ENCODE results near the gene OTUB1. TPM values are rescaled to one million over a fixed set of nuclear protein-coding genes. Genes with fewer than 3 reads are reported as not detected.

The OTUB1 gene, protein sequence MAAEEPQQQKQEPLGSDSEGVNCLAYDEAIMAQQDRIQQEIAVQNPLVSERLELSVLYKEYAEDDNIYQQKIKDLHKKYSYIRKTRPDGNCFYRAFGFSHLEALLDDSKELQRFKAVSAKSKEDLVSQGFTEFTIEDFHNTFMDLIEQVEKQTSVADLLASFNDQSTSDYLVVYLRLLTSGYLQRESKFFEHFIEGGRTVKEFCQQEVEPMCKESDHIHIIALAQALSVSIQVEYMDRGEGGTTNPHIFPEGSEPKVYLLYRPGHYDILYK
- 36.4 and 38.0 TPM in 2 replicates for total RNA-seq

DNA sequence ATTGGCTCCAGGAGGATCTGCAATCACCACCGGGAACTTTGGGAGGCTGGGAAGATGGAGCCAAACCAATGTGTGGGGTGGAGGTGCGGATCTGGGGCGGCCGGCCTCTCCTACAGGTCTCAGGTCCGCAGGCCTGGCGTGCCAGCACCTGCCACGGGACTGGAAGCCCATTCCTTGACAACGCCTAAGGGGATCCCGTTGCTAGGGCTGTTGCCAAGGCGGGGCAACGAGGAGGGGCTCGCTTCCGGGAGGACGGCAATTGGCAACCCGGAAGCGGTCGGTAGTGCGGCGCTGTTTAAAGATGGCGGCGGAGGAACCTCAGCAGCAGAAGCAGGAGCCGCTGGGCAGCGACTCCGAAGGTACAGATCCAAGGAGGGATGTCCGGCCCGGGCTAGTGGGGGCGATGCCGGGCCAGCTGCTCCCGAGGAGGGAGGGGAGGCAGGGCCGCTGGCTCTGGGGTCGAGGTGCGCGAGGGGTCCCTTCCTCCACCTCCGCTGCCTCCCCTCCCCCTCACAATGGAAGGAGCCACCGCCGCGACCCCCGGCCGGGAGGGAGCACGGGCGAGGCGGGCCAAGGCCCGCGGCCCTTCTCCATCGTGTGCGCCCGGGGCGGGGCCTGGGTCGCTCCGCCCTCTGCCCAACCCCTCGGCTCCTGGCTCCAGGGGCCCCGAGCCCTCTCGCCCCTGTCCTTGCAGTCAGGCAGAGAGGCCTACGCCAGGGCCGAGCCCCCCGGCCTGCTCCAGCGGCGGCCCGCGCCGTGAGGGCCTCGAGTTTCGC is at the start of gene OTUB1:
OTUB1 (plus strand) TSS at position 283 of the 776 bp plus-strand sequence; CDS start at position 302, 19 bp downstream.
- H3K4me3 ChIP-seq (ENCODE audit: low read depth, low read length) = peak within 1 kb of the TSS; percentile 94
- DNase-seq (ENCODE audit: low read depth) = peak; percentile 90
- TF ChIP-seq, protein P1, sequence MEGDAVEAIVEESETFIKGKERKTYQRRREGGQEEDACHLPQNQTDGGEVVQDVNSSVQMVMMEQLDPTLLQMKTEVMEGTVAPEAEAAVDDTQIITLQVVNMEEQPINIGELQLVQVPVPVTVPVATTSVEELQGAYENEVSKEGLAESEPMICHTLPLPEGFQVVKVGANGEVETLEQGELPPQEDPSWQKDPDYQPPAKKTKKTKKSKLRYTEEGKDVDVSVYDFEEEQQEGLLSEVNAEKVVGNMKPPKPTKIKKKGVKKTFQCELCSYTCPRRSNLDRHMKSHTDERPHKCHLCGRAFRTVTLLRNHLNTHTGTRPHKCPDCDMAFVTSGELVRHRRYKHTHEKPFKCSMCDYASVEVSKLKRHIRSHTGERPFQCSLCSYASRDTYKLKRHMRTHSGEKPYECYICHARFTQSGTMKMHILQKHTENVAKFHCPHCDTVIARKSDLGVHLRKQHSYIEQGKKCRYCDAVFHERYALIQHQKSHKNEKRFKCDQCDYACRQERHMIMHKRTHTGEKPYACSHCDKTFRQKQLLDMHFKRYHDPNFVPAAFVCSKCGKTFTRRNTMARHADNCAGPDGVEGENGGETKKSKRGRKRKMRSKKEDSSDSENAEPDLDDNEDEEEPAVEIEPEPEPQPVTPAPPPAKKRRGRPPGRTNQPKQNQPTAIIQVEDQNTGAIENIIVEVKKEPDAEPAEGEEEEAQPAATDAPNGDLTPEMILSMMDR (IDR thresholded peaks at IDR 0.05; ENCODE audit: insufficient read depth, low read depth, low read length) = no peak

DNA sequence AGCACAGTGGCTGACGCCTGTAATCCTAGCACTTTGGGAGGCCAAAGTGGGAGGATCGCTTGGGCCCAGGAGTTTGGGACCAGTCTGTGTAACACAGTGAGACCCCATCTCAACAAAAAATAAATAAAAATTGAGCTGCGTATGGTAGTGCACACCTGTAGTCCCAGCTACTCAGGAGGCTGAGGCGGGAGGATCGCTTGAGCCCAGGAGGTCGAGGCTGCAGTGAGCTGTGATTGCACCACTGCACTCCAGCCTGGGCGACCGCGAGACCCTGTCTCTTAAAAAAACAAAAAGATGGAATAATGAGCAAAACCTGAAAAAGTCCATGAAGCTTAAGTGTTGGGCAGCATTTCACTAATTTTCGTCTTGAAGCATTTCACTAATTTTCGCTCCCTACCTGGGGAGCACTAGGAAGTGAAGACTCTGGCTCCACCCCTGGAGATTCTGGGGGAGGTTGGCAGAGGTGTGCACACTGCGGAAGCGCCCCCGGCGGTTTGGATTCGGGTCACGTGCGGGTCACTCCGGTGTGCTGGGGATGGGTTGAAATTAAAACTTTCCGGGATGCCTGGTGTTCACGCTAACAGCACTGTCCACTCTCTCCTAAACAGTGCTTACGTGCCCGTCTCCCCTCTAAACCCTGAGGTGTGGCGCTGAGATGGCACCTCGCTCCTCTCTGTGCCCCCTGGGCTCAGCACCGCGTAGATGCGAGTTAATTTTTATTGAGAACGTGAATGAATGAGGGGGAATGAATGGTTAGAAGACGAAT is 48.3 kb upstream of the OTUB1 start:
- peak overlapping the region; percentile 92 for H3K4me3 ChIP-seq (ENCODE audit: low read depth, low read length)
- no peak for DNase-seq (ENCODE audit: low read depth)
- TF ChIP-seq, protein P1 (IDR thresholded peaks at IDR 0.05; ENCODE audit: insufficient read depth, low read depth, low read length) = no peak

DNA sequence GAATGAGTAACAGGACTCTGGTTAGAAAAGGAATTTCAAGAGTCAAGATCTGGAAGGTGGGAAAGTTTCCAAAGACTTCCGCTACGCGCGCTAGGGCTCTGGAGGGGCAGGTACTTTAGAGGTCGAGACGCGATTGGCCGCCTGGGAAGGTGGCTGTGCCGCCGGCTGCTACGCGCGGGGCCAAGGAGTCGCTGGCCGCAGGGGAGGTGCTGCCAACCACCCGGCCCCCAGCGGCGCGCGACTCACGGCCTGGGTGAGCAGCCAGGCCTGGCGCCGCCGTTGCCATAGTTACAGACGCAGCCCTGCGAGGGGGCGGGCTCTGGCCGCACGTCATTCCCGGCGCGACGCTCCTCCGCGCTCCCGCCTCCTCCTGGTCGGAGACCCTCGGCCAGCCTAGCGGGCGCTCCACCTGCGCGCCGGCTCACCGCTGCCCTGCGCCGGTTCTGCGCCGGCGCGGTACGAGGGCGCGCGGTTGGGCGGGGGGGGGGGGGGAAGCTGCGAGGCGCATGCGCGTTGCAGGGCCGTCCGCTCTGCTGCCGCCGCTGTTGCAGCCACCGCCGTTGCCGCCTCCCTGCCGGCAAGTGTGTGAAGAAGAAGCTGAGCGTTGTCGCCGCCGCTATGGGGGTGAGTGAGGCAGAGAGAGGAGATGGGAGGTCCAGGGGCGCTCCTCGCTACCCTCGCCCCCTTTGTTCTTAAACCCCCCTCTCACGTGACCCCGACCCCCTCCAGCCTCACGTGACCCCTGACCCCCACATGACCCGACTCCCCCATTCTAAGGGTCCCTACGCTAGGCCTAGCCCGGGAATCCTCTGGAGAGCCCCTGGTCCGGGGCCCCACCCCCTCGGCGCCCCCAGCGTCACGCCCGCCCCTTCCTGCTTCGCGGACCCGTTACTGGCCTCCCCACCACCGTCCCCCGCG is 47.5 kb upstream of the OTUB1 start, which contains the start of gene NAA40:
NAA40 (plus strand) TSS at position 524 of the 918 bp plus-strand sequence; CDS start at position 619, 95 bp downstream.
- TF ChIP-seq, protein P1 (IDR thresholded peaks at IDR 0.05; ENCODE audit: insufficient read depth, low read depth, low read length) = peak; percentile 1
- peak within 1 kb of the TSS; percentile 92 for H3K4me3 ChIP-seq (ENCODE audit: low read depth, low read length)
- DNase-seq (ENCODE audit: low read depth) = peak; percentile 91

DNA sequence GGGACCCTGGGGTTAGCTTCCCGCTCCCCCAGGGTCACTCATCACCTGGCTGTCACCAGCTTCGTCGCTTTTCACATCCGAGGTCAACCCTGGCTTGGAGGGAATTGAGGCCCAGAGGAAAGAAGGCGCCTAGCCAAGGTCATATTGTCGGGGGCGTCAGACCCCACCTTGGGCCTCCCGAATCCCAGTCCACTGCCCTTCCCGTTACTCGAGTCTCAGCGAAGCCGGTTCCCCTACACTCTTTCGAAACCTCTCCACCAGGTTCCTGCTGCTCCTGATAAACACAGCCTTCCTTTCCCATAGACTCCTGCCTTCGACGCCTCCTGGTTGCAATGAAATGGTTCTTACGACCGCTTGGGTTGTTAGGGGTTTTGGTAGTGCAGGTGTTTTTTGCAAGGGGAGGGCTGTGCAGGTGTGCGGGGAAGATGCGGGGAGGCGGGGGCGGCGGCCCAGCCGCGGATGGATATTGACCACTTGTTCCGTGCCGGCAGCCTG is 46.8 kb upstream of the OTUB1 start:
- DNase-seq (ENCODE audit: low read depth) = peak; percentile 44
- TF ChIP-seq, protein P1 (IDR thresholded peaks at IDR 0.05; ENCODE audit: insufficient read depth, low read depth, low read length) = no peak

DNA sequence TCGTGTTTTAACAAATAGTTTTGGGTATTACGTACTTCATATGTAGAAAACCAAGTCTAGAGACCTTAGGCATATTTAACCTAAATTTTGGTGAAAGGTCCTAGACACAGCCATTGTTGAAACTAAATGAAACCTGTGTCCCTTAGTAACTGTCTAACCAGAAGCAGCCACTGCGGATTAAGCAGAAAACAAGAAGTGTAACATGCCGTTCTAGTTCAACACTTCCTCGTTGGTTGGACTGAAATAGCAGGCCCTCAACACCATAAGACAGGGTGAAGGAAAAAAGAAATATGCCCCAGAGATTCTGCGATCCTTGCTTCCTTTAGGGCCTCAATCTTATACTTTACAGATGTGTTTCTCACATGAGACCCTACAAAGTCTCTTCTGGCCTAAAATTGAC is 45.5 kb upstream of the OTUB1 start:
- no peak for DNase-seq (ENCODE audit: low read depth)
- H3K4me3 ChIP-seq (ENCODE audit: low read depth, low read length) = no peak overlapping the region
- TF ChIP-seq, protein P1 (IDR thresholded peaks at IDR 0.05; ENCODE audit: insufficient read depth, low read depth, low read length) = no peak

More for the DNA sequence above, 46.8 kb upstream of the OTUB1 start:
- peak overlapping the region; percentile 92 for H3K4me3 ChIP-seq (ENCODE audit: low read depth, low read length)
